GM23338 (cell line): ENCODE measurements around the gene MKLN1. TPM values are rescaled to one million over a fixed set of nuclear protein-coding genes. Genes with fewer than 3 reads are reported as not detected.
"Not testable (repeated sequence)": the region's sequence is repeated elsewhere in the genome, so short reads cannot be mapped to it uniquely, and the experiment has no call there.

Source experiments
- ATAC-seq: fragments of 200-7000 bp; cut with Tn5 transposase; 3 replicates; pipeline ENCODE4 v1.9.1; 2020
- DNase-seq: peaks from one replicate; pipeline ENCODE4 v3.0.0-alpha.2; 2015; ENCODE audit warnings: low spot score
- H2AFZ ChIP-seq: fragments of 200-600 bp; sonication (generic); 2 replicates; pipeline ENCODE4 v1.8.0; 2016; ENCODE audit warnings: antibody characterized with exemption, mild to moderate bottlenecking, moderate library complexity
- H3F3A ChIP-seq: fragments of 200-600 bp; sonication (generic); replicated peaks from 2 replicates; pipeline ENCODE4 v1.8.0; 2017; ENCODE audit warnings: antibody characterized with exemption, mixed run types, low read depth
- H3K27ac ChIP-seq: fragments of 200-600 bp; sonication (generic); 2 replicates; pipeline ENCODE4 v1.6.1; 2016; ENCODE audit warnings: low read depth
- H3K27me3 ChIP-seq: fragments of 200-600 bp; sonication (generic); 2 replicates; pipeline ENCODE4 v1.8.0; 2016; ENCODE audit warnings: mild to moderate bottlenecking, mixed run types, moderate library complexity; ENCODE audit not compliant: insufficient read depth
- H3K36me3 ChIP-seq: fragments of 200-600 bp; sonication (generic); 2 replicates; pipeline ENCODE4 v1.8.0; 2016; ENCODE audit warnings: mild to moderate bottlenecking; ENCODE audit not compliant: insufficient read depth
- H3K4me1 ChIP-seq: fragments of 200-600 bp; sonication (generic); 2 replicates; pipeline ENCODE4 v1.8.0; 2016; ENCODE audit warnings: mild to moderate bottlenecking, moderate library complexity; ENCODE audit not compliant: insufficient read depth
- H3K4me2 ChIP-seq: fragments of 200-600 bp; sonication (generic); 2 replicates; pipeline ENCODE4 v1.7.1; 2017; ENCODE audit warnings: mixed run types
- H3K4me3 ChIP-seq: fragments of 200-600 bp; sonication (generic); 2 replicates; pipeline ENCODE4 v1.6.1; 2016; ENCODE audit warnings: mixed run types
- H3K79me2 ChIP-seq: fragments of 200-600 bp; sonication (generic); replicated peaks from 2 replicates; pipeline ENCODE4 v1.8.0; 2017; ENCODE audit warnings: mild to moderate bottlenecking; ENCODE audit not compliant: insufficient read depth
- H3K9me2 ChIP-seq: fragments of 200-600 bp; sonication (generic); 2 replicates; pipeline ENCODE4 v1.8.0; 2017; ENCODE audit not compliant: insufficient read depth
- H4K20me1 ChIP-seq: fragments of 200-600 bp; sonication (generic); replicated peaks from 2 replicates; pipeline ENCODE4 v1.8.0; 2017; ENCODE audit warnings: mild to moderate bottlenecking; ENCODE audit not compliant: insufficient read depth
- H3K27ac Mint-ChIP-seq: 2 replicates; pipeline ENCODE4 v1.8.0; 2020; ENCODE audit warnings: inconsistent platforms, mild to moderate bottlenecking, moderate library complexity, mixed read lengths
- H3K27me3 Mint-ChIP-seq: 3 replicates; pipeline ENCODE4 v1.8.0; 2022; ENCODE audit warnings: low read depth, mild to moderate bottlenecking, moderate library complexity, mixed read lengths, inconsistent platforms; ENCODE audit not compliant: insufficient read depth, poor library complexity
- H3K36me3 Mint-ChIP-seq: 3 replicates; pipeline ENCODE4 v1.8.0; 2021; ENCODE audit warnings: low read depth, mild to moderate bottlenecking, inconsistent platforms, moderate library complexity, mixed read lengths
- H3K4me1 Mint-ChIP-seq: 3 replicates; pipeline ENCODE4 v1.8.0; 2020; ENCODE audit warnings: mild to moderate bottlenecking, inconsistent platforms, mixed read lengths
- H3K4me3 Mint-ChIP-seq: 3 replicates; pipeline ENCODE4 v1.8.0; 2021; ENCODE audit warnings: moderate library complexity, mild to moderate bottlenecking, inconsistent platforms, mixed read lengths
- H3K9me3 Mint-ChIP-seq: 3 replicates; pipeline ENCODE4 v1.8.0; 2020; ENCODE audit warnings: moderate library complexity, mild to moderate bottlenecking, inconsistent platforms, mixed read lengths
- CREB1 ChIP-seq: fragments of 250-450 bp; sonication (Bioruptor Pico); IDR thresholded peaks from 2 replicates; pipeline ENCODE4 v1.5.0; 2020; ENCODE audit warnings: low read depth, mild to moderate bottlenecking, moderate library complexity
- EZH2phosphoT487 ChIP-seq: fragments of 200-600 bp; sonication (generic); IDR thresholded peaks from one replicate; pipeline ENCODE4 v1.8.1; 2018; ENCODE audit warnings: antibody characterized with exemption; ENCODE audit not compliant: unreplicated experiment
- NANOG ChIP-seq: IDR thresholded peaks from 2 replicates; pipeline ENCODE4 v1.6.1; 2016; ENCODE audit warnings: antibody characterized with exemption, borderline replicate concordance
- POLR2AphosphoS5 ChIP-seq: IDR thresholded peaks from 2 replicates; pipeline ENCODE4 v1.6.1; 2016; ENCODE audit warnings: antibody characterized with exemption, low read depth
- STAT1 ChIP-seq: IDR thresholded peaks from one replicate; pipeline ENCODE4 v1.6.1; 2016; ENCODE audit warnings: antibody characterized with exemption; ENCODE audit not compliant: unreplicated experiment
- ZNF114 ChIP-seq: fragments of 250-450 bp; sonication (Bioruptor Pico); IDR thresholded peaks from 2 replicates; pipeline ENCODE4 v1.5.0; 2020; ENCODE audit warnings: mild to moderate bottlenecking, moderate library complexity
- ZNF331 ChIP-seq: fragments of 250-450 bp; sonication (Bioruptor Pico); IDR thresholded peaks from 2 replicates; pipeline ENCODE4 v1.5.0; 2020; ENCODE audit warnings: low read depth, mild to moderate bottlenecking, moderate library complexity
- polyA plus RNA-seq: library from polyadenylated mRNA; unstranded; fragments of >200 nt; fragmentation: Nextera tagmentation; extraction: Ambion mirVana; gene quantifications from 2 replicates; pipeline ENCODE4 v1.2.1, GENCODE V29; 2016
- total RNA-seq: library from RNA; depleted of rRNA; stranded (reverse); fragments of >200 nt; shearing (Covaris generic); gene quantifications from 2 replicates; pipeline ENCODE4 v1.2.3, GENCODE V29; 2014
- TF ChIP-seq, protein P1 (sequence below), 2 experiments: fragments of 200-600 bp in 1 of 2; sonication (generic) in 1 of 2; conservative IDR thresholded peaks; 2 replicates each; pipeline versions ENCODE4 v1.5.1 to v1.6.1; 2016 to 2017; ENCODE audit warnings: antibody characterized with exemption in 2 of 2, low read depth in 2 of 2, mild to moderate bottlenecking in 2 of 2, moderate library complexity in 1 of 2

The MKLN1 gene
- total and polyA plus RNA-seq, 2 experiments from 2014 or later, result 25.3 to 46.5 TPM

DNA sequence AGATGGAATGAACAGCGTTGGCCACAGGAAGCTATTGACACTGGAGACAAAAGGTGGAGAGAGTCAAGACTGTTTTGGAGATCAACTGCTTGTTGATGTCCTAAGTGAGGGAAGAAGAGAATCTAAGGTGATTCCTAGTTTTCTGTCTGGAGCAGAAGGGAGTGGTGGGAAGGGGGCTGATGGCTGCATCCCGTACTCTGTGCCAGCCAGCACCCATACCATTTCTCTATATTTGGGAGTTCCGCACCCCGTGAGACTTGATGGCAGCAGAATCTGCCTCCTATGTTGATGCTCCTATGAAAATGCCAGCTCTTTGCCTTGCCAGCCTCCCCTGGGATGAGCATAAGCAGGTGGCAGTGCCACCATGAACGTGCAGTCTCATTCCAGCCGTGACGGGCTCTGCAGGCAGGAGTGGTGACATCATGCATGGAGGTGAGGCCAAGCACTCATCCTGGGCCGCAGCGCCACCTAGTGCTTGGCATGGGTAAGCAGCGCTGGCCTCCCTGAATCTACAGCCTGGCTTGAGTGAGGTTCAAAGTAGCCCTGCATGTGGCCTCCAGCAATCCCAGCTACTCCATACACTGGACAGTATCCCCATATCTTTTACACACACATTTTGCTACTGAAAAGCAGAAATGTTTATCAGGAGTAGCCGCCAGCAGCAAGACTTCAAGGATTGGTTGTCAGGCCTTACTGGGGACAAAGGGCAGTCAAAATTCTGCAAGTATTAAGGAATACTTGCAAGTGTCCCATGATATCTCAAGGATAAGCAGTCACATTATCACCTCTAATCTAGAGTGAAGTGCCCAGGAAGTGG lies 185.8 kb downstream of the MKLN1 start:
- Histone ChIP-seq H4K20me1 (peaks cover 87% of the 10 kb centered on the region), H3K36me3 (peaks cover 44% of the 10 kb centered on the region), H3K4me2 (peak overlapping the region; percentile 60), H3K9me2 (no peaks in the 10 kb centered on the region), H3F3A (peaks cover 79% of the 10 kb centered on the region), H3K4me3 (no peak overlapping the region), H3K4me1 (peaks cover 40% of the 10 kb centered on the region), H3K27me3 (no peaks in the 10 kb centered on the region), H3K27ac (peak overlapping the region; percentile 96), H2AFZ (no peak overlapping the region), H3K79me2 (peaks cover 98% of the 10 kb centered on the region)
- Mint-ChIP-seq H3K9me3 (no peaks in the 10 kb centered on the region), H3K27me3 (peaks cover 25% of the 10 kb centered on the region), H3K36me3 (peaks cover 72% of the 10 kb centered on the region), H3K4me1 (peaks cover 66% of the 10 kb centered on the region), H3K27ac (peak overlapping the region; percentile 99), H3K4me3 (peak overlapping the region; percentile 7; the same call in 1 of the 3 replicates)
- ATAC-seq (peak; percentile 80), DNase-seq (peak; percentile 93)
- TF ChIP-seq CREB1 (CRISPR knock-in tag) (peak; percentile 81), NANOG (no peak), EZH2phosphoT487 (no peak)
- TF ChIP-seq, protein P1, sequence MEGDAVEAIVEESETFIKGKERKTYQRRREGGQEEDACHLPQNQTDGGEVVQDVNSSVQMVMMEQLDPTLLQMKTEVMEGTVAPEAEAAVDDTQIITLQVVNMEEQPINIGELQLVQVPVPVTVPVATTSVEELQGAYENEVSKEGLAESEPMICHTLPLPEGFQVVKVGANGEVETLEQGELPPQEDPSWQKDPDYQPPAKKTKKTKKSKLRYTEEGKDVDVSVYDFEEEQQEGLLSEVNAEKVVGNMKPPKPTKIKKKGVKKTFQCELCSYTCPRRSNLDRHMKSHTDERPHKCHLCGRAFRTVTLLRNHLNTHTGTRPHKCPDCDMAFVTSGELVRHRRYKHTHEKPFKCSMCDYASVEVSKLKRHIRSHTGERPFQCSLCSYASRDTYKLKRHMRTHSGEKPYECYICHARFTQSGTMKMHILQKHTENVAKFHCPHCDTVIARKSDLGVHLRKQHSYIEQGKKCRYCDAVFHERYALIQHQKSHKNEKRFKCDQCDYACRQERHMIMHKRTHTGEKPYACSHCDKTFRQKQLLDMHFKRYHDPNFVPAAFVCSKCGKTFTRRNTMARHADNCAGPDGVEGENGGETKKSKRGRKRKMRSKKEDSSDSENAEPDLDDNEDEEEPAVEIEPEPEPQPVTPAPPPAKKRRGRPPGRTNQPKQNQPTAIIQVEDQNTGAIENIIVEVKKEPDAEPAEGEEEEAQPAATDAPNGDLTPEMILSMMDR (conservative IDR thresholded peaks at IDR 0.05; ENCODE audit: low read depth in 2 of 2), result peak; percentile 92 to 99

GRCh38 chr7:131515471-131515870 lies 187.8 kb downstream of the MKLN1 start:
- peaks cover 75% of the 10 kb centered on the region for H3K4me1 Mint-ChIP-seq
- H3K79me2 ChIP-seq, result peaks cover 100% of the 10 kb centered on the region
- not testable (repeated sequence) for DNase-seq, H3K9me2 ChIP-seq, H3K4me3 ChIP-seq, H3K4me3 Mint-ChIP-seq, H2AFZ ChIP-seq, H3K4me2 ChIP-seq, ATAC-seq, H3K27me3 ChIP-seq, H3K9me3 Mint-ChIP-seq
- peaks cover 58% of the 10 kb centered on the region for H3K4me1 ChIP-seq
- peaks cover 91% of the 10 kb centered on the region for H4K20me1 ChIP-seq
- TF ChIP-seq POLR2AphosphoS5, result peak; percentile 28; the same call in 1 of the 2 replicates
- H3K36me3 Mint-ChIP-seq, result peaks cover 69% of the 10 kb centered on the region
- H3F3A ChIP-seq, result peaks cover 73% of the 10 kb centered on the region
- peaks cover 27% of the 10 kb centered on the region for H3K27me3 Mint-ChIP-seq
- H3K27ac ChIP-seq, result peak overlapping the region; percentile 96
- H3K36me3 ChIP-seq, result peaks cover 25% of the 10 kb centered on the region
- H3K27ac Mint-ChIP-seq, result peak overlapping the region; percentile 69

- Mint-ChIP-seq H3K9me3 (no peaks in the 10 kb centered on the region), H3K36me3 (peaks cover 57% of the 10 kb centered on the region)
- H4K20me1 ChIP-seq, result peaks cover 93% of the 10 kb centered on the region
- no peak for TF ChIP-seq STAT1
- no peak for TF ChIP-seq ZNF331 (CRISPR knock-in tag)
- TF ChIP-seq CREB1 (CRISPR knock-in tag), result no peak
- no peak for TF ChIP-seq ZNF114 (CRISPR knock-in tag)
- no peak for TF ChIP-seq EZH2phosphoT487
Observed at GRCh38 chr7:131517218-131517923, 189.7 kb downstream of the MKLN1 start.

More at GRCh38 chr7:131517218-131517923, 189.7 kb downstream of the MKLN1 start:
- Mint-ChIP-seq H3K4me1 (peaks cover 71% of the 10 kb centered on the region), H3K4me3 (no peak overlapping the region), H3K27ac (peak overlapping the region; percentile 73), H3K27me3 (peaks cover 24% of the 10 kb centered on the region)
- Histone ChIP-seq H3K36me3 (peaks cover 7% of the 10 kb centered on the region), H3K79me2 (peaks cover 100% of the 10 kb centered on the region), H3K4me2 (no peak overlapping the region), H3K4me1 (peaks cover 77% of the 10 kb centered on the region), H2AFZ (no peak overlapping the region), H3K27me3 (no peaks in the 10 kb centered on the region), H3K9me2 (no peaks in the 10 kb centered on the region), H3K27ac (peak overlapping the region; percentile 96), H3F3A (peaks cover 67% of the 10 kb centered on the region), H3K4me3 (no peak overlapping the region)
- no peak for DNase-seq
- ATAC-seq, result no peak
